HPDE6-E6E7 (cell line): Measurements from ENCODE around the gene PADI1.

Source experiments
- DNase-seq: peaks from one replicate; pipeline ENCODE4 v3.0.0; 2011; ENCODE audit warnings: missing footprints; ENCODE audit errors: extremely low spot score

PADI1 gene

GRCh38 chr1:17270891-17271765 is 66.2 kb downstream of the PADI1 start:
- no peak for DNase-seq

GRCh38 chr1:17272066-17272465 is 67.1 kb downstream of the PADI1 start:
- no peak for DNase-seq

- DNase-seq, result no peak
Observed at GRCh38 chr1:17272646-17273045, 67.7 kb downstream of the PADI1 start.

- DNase-seq, result no peak
Observed at GRCh38 chr1:17273096-17273495, 68.2 kb downstream of the PADI1 start.

- DNase-seq, result no peak
Observed at GRCh38 chr1:17274186-17275170, 69.5 kb downstream of the PADI1 start.

GRCh38 chr1:17276568-17276967 is 71.6 kb downstream of the PADI1 start:
- peak; percentile 83 for DNase-seq

DNA sequence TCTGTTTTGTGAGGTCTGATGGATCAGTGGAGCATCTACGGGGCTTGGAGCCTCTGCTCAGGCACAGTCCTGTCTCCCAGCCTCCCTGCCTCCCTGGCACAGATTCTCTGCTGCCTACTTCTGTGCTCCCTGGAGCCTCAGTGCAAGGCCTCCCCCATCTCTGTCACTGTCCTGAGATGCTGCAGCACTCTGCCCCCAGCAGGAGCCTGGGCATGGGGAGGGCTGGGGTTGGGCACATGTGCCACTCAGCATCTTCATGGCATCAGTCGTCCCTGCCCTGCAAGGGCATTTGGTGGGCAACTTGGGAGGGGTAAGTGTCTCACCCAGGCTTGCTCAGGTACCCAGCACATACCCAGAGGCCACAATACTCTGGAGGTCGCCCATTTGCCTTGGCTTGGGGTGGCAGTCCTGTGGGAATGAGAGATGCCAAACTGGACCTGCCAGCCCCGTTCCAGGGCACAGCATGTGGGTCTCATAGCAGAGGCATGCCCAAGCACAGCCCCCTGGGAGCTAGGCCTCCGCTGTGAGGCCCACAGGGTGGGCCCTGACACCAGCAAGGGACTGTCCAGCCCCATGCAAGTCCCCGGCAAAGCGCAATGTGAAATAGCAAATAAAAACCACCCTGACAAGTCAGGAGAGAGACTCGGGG is 72.7 kb downstream of the PADI1 start:
- no peak for DNase-seq

- DNase-seq, result no peak
Observed at GRCh38 chr1:17278996-17279830, 74.3 kb downstream of the PADI1 start.

GRCh38 chr1:17280436-17280835 is 75.5 kb downstream of the PADI1 start:
- DNase-seq, result no peak

DNA sequence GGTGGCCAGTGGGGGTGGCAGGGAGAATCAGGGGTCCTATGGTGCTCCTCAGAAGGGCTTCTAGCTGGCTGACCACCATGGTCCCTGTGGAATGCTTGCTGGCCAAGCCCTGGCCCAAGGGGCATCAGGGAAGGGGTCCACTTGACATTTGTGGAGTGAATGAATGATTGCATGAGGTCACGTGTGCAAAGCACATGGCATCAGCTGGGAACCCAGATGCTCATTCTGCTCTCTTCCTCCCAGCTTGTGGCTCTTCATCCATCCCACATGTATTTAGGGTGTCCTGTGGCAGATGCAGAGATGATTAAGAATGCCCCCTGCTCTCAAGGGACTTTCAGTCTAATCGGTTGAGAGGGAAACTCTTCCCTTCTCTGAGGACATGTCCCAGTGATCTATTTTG is 76.0 kb downstream of the PADI1 start:
- DNase-seq, result no peak

- no peak for DNase-seq
Observed at GRCh38 chr1:17281775-17282181, 76.8 kb downstream of the PADI1 start.

GRCh38 chr1:17282836-17283235 is 77.9 kb downstream of the PADI1 start:
- DNase-seq, result no peak

GRCh38 chr1:17286646-17287045 is 81.7 kb downstream of the PADI1 start:
- no peak for DNase-seq

DNA sequence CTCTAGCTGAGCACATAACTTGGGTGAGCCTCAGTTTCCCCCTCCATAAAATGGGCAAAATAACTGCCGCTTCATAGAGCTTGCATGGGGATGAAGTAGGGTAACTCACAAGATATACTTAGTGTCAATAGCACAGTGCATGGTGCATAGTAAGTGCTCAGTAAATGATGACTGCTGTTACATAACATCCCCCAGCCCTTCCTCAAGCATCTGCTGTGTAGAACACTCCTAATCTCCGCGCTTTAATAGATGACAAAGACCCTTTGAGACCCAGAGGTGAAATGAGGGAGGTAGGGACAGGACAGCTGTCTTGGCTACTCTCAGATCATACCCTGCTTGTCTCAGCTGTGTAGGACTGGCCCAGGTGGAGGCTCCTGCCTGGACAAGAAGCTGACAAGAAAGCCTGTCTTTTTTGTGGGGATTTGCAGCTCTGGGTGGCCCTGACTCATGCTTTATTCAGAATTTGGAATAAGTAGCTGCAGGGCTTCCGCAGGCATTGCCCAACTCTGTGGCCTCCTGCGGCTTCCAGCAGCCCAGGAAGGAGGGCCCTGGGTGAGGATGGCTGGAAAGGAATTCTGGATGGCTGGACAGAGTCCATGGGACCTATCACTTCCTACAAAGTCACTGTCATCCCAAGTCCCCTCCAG is 82.3 kb downstream of the PADI1 start:
- peak; percentile 87 for DNase-seq

DNA sequence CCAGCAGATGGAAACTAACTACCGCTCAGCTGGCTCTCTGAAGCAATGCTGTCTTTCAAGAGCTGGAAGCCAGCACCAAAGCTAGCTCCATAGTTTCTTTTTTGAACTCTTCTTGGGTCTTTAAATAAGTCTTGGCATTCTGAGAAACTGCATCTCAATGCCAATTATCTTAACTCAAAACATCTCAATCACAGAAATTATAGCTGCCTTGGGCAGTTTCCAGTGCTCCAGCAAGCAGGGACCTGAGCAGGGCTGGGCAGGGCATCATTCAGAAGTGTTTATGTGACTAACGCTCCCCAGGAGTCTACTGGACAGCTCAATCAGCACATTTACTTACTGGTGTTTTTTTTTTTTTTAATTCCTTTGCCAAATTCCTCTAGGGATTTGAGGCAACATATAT is 84.8 kb downstream of the PADI1 start:
- DNase-seq, result no peak

GRCh38 chr1:17290553-17290952 is 85.6 kb downstream of the PADI1 start:
- DNase-seq, result no peak

DNA sequence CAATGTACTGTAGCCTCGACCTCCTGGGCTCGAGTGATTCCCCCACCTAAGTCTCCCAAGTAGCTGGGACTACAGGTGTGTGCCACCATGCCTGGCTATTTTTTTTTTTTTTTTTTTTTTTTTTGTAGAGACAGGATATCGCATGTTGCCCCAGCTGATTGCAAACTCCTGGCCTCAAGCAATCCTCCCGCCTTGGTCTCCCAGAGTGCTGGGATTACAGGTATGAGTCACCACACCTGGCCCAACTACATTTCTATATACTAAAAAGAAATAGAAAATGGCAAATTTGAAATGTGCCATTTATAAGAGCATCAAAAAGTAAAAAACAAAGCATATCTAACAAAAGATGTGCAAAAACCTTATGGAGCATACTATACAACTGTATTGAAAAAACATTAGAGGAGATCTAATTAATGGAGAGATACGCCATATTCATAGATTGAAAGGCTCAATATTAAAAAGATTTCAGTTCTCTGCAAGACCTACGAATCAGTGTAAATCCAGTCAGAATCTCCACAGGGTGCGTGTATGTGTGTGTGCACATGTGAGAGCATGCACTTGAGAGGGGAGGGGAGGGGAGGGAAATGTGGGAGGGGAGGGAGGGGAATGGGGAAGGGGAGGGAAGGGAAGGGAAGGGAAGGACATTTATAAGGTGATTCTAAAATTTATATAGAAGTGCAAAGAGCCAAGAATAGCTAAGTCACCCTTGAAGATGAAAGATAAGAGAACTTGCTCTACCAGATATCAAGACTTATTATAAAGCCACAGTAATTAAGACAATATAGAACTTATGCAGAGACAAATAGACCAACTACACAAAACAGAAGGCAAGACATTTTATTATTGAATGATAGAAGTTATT is 87.6 kb downstream of the PADI1 start:
- DNase-seq, result no peak

GRCh38 chr1:17293681-17294425 is 88.9 kb downstream of the PADI1 start:
- DNase-seq, result no peak

- no peak for DNase-seq
Observed at GRCh38 chr1:17295292-17295691, 90.4 kb downstream of the PADI1 start.
